Left ventricle myocardium inferior (tissue), 1 donor: ENCODE measurements around the gene FBLN2. TPM values are rescaled to one million over a fixed set of nuclear protein-coding genes. Genes with fewer than 3 reads are reported as not detected.

Source experiments
- DNase-seq: peaks from one replicate; pipeline ENCODE4 v3.0.0-alpha.2; 2020
- H3K27ac ChIP-seq: fragments of 200-600 bp; replicated peaks from 2 replicates; pipeline ENCODE4 v1.8.0; 2021
- H3K27me3 ChIP-seq: fragments of 200-600 bp; 2 replicates; pipeline ENCODE4 v1.8.0; 2021; ENCODE audit warnings: low read depth
- H3K36me3 ChIP-seq: fragments of 200-600 bp; 2 replicates; pipeline ENCODE4 v1.8.0; 2021
- H3K4me1 ChIP-seq: fragments of 200-600 bp; 2 replicates; pipeline ENCODE4 v1.8.0; 2021
- H3K4me3 ChIP-seq: fragments of 200-600 bp; 2 replicates; pipeline ENCODE4 v1.8.0; 2021; ENCODE audit warnings: mild to moderate bottlenecking, moderate library complexity
- H3K9me3 ChIP-seq: fragments of 200-600 bp; replicated peaks from 2 replicates; pipeline ENCODE4 v1.8.0; 2021
- CTCF ChIP-seq: fragments of 200-600 bp; IDR thresholded peaks from 2 replicates; pipeline ENCODE4 v1.8.0; 2021; ENCODE audit warnings: antibody characterized with exemption, mild to moderate bottlenecking, borderline replicate concordance
- intact Hi-C: fragments of 100-400 bp; cut with micrococcal nuclease; formaldehyde crosslinking; loops from one replicate; pipeline ENCODE4 v1.11.0; 2022
- total RNA-seq: library from RNA; stranded (reverse); fragmentation: NEBNext Ultra II Directional; extraction: Animal tissue kit (Norgen Biotek cat#: 25700); gene quantifications from one replicate; pipeline ENCODE4 v1.2.1, GENCODE V29; 2021
- donor health status: DM: no; HTN: yes; CAD: no; lungs with severe emphysema.

Gene FBLN2
- total RNA-seq, 1 donor from 2014 or later = 56.7 TPM

GRCh38 chr3:13620281-13620680, 71.4 kb downstream of the FBLN2 start:
- H3K9me3 ChIP-seq = no peaks in the 10 kb centered on the region
- peaks cover 7% of the 10 kb centered on the region for H3K36me3 ChIP-seq
- intact Hi-C loops = no loop called here

GRCh38 chr3:13620776-13621365, 71.9 kb downstream of the FBLN2 start:
- no peak for TF ChIP-seq CTCF
- DNase-seq = no peak
- intact Hi-C loops = no loop called here
- no peak overlapping the region for H3K4me3 ChIP-seq
- H3K4me1 ChIP-seq = no peaks in the 10 kb centered on the region
- H3K36me3 ChIP-seq = peaks cover 3% of the 10 kb centered on the region
- no peaks in the 10 kb centered on the region for H3K27me3 ChIP-seq
- H3K9me3 ChIP-seq = no peaks in the 10 kb centered on the region
- H3K27ac ChIP-seq = no peak overlapping the region

More at GRCh38 chr3:13620281-13620680, 71.4 kb downstream of the FBLN2 start:
- Histone ChIP-seq H3K27me3 (no peaks in the 10 kb centered on the region), H3K27ac (no peak overlapping the region), H3K4me3 (no peak overlapping the region), H3K4me1 (no peaks in the 10 kb centered on the region)
- no peak for TF ChIP-seq CTCF
- DNase-seq = no peak

- no peak for TF ChIP-seq CTCF
- no peak overlapping the region for H3K4me3 ChIP-seq
- H3K36me3 ChIP-seq = peaks cover 3% of the 10 kb centered on the region
- DNase-seq = no peak
- intact Hi-C loops = no loop called here
- H3K4me1 ChIP-seq = no peaks in the 10 kb centered on the region
- no peaks in the 10 kb centered on the region for H3K9me3 ChIP-seq
- no peak overlapping the region for H3K27ac ChIP-seq
- no peaks in the 10 kb centered on the region for H3K27me3 ChIP-seq
Observed at GRCh38 chr3:13621381-13622221, 72.7 kb downstream of the FBLN2 start.

GRCh38 chr3:13622356-13622755, 73.4 kb downstream of the FBLN2 start:
- peaks cover 3% of the 10 kb centered on the region for H3K36me3 ChIP-seq
- no peak overlapping the region for H3K4me3 ChIP-seq
- DNase-seq = no peak
- no peak overlapping the region for H3K27ac ChIP-seq
- no peaks in the 10 kb centered on the region for H3K4me1 ChIP-seq
- no peaks in the 10 kb centered on the region for H3K27me3 ChIP-seq
- H3K9me3 ChIP-seq = no peaks in the 10 kb centered on the region
- intact Hi-C loops = no loop called here
- TF ChIP-seq CTCF = no peak

GRCh38 chr3:13623101-13623654, 74.3 kb downstream of the FBLN2 start:
- Histone ChIP-seq H3K9me3 (no peaks in the 10 kb centered on the region), H3K4me3 (no peak overlapping the region), H3K27me3 (no peaks in the 10 kb centered on the region), H3K27ac (no peak overlapping the region), H3K4me1 (no peaks in the 10 kb centered on the region), H3K36me3 (peaks cover 3% of the 10 kb centered on the region)
- TF ChIP-seq CTCF = no peak
- intact Hi-C loops = no loop called here
- no peak for DNase-seq
